ENCODE data around the gene KLHL36. TPM values are rescaled to one million over a fixed set of nuclear protein-coding genes. Genes with fewer than 3 reads are reported as not detected.
A peak's percentile ranks its signal among the peaks of the same experiment; 100 is the strongest.

The KLHL36 gene
- total and polyA plus RNA-seq, 9 of the 15 experiments (the other 6 are each of a cell fraction or from before 2014, with no cell fraction given) = 2.1 to 51.2 (median 18.5) TPM

DNA sequence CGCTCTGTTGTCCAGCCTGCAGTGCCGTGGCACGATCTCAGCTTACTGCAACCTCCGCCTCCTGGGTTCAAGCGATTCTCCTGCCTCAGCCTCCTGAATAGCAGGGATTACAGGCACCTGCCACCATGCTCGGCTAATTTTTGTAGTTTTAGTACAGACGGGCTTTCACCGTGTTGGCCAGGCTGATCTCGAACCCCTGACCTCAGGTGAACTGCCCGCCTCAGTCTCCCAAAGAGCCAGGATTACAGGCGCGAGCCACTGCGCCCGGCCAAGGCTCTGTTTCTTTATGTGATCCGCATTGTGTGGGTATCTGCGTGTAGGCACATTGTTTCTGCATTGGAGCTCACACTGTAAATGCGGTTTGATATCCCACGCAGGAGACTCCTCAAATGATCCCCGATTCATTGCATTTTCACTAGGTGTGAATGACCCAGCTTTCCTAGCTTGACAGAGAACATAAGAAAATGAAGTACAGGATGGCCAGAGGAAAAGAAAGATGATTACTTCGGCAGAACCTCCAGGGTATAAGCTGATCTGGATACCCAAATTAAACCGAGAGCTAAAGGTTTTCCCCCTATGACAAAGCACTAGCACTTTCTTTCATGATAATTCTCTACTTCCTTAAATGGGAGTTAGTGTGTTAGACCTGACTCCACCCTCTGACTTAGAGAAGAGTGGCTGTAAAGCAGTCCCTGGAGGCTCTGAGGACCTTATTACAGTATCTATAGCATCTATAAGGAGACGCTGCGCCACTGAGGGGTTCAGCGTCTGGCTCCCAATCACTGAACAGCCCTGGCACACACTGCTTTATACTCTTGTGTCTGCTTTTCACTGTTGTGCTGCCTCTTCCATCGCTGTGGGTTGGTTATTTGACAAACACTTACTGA is 47.7 kb upstream of the KLHL36 start (continued):
- TF ChIP-seq, protein P1, sequence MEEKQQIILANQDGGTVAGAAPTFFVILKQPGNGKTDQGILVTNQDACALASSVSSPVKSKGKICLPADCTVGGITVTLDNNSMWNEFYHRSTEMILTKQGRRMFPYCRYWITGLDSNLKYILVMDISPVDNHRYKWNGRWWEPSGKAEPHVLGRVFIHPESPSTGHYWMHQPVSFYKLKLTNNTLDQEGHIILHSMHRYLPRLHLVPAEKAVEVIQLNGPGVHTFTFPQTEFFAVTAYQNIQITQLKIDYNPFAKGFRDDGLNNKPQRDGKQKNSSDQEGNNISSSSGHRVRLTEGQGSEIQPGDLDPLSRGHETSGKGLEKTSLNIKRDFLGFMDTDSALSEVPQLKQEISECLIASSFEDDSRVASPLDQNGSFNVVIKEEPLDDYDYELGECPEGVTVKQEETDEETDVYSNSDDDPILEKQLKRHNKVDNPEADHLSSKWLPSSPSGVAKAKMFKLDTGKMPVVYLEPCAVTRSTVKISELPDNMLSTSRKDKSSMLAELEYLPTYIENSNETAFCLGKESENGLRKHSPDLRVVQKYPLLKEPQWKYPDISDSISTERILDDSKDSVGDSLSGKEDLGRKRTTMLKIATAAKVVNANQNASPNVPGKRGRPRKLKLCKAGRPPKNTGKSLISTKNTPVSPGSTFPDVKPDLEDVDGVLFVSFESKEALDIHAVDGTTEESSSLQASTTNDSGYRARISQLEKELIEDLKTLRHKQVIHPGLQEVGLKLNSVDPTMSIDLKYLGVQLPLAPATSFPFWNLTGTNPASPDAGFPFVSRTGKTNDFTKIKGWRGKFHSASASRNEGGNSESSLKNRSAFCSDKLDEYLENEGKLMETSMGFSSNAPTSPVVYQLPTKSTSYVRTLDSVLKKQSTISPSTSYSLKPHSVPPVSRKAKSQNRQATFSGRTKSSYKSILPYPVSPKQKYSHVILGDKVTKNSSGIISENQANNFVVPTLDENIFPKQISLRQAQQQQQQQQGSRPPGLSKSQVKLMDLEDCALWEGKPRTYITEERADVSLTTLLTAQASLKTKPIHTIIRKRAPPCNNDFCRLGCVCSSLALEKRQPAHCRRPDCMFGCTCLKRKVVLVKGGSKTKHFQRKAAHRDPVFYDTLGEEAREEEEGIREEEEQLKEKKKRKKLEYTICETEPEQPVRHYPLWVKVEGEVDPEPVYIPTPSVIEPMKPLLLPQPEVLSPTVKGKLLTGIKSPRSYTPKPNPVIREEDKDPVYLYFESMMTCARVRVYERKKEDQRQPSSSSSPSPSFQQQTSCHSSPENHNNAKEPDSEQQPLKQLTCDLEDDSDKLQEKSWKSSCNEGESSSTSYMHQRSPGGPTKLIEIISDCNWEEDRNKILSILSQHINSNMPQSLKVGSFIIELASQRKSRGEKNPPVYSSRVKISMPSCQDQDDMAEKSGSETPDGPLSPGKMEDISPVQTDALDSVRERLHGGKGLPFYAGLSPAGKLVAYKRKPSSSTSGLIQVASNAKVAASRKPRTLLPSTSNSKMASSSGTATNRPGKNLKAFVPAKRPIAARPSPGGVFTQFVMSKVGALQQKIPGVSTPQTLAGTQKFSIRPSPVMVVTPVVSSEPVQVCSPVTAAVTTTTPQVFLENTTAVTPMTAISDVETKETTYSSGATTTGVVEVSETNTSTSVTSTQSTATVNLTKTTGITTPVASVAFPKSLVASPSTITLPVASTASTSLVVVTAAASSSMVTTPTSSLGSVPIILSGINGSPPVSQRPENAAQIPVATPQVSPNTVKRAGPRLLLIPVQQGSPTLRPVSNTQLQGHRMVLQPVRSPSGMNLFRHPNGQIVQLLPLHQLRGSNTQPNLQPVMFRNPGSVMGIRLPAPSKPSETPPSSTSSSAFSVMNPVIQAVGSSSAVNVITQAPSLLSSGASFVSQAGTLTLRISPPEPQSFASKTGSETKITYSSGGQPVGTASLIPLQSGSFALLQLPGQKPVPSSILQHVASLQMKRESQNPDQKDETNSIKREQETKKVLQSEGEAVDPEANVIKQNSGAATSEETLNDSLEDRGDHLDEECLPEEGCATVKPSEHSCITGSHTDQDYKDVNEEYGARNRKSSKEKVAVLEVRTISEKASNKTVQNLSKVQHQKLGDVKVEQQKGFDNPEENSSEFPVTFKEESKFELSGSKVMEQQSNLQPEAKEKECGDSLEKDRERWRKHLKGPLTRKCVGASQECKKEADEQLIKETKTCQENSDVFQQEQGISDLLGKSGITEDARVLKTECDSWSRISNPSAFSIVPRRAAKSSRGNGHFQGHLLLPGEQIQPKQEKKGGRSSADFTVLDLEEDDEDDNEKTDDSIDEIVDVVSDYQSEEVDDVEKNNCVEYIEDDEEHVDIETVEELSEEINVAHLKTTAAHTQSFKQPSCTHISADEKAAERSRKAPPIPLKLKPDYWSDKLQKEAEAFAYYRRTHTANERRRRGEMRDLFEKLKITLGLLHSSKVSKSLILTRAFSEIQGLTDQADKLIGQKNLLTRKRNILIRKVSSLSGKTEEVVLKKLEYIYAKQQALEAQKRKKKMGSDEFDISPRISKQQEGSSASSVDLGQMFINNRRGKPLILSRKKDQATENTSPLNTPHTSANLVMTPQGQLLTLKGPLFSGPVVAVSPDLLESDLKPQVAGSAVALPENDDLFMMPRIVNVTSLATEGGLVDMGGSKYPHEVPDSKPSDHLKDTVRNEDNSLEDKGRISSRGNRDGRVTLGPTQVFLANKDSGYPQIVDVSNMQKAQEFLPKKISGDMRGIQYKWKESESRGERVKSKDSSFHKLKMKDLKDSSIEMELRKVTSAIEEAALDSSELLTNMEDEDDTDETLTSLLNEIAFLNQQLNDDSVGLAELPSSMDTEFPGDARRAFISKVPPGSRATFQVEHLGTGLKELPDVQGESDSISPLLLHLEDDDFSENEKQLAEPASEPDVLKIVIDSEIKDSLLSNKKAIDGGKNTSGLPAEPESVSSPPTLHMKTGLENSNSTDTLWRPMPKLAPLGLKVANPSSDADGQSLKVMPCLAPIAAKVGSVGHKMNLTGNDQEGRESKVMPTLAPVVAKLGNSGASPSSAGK (IDR thresholded peaks at IDR 0.05) = 0 out of 2 replicates have a peak, but pooled peaks have one; percentile 20
- peak; percentile 51; the same call in 1 of the 2 replicates for TF ChIP-seq THRAP3 (IDR thresholded peaks at IDR 0.05; ENCODE audit: borderline replicate concordance)
- peak; percentile 37; the same call in 1 of the 2 replicates for TF ChIP-seq PHF8 (IDR thresholded peaks at IDR 0.05; ENCODE audit: borderline replicate concordance, low read length)
- no peak for TF ChIP-seq BMI1 (IDR thresholded peaks at IDR 0.05; ENCODE audit: low read length)
- TF ChIP-seq PYGO2 (tag; IDR thresholded peaks at IDR 0.05) = 0 out of 2 replicates have a peak, but pooled peaks have one; percentile 10
- TF ChIP-seq NR2C1 (IDR thresholded peaks at IDR 0.05) = no peak
- peak; percentile 28; the same call in 1 of the 2 replicates for TF ChIP-seq NR2C1 (tag; IDR thresholded peaks at IDR 0.05)
- peak; percentile 58; the same call in 1 of the 2 replicates for TF ChIP-seq ZNF445 (CRISPR knock-in tag; IDR thresholded peaks at IDR 0.05; ENCODE audit: low read depth)
- TF ChIP-seq SRF (CRISPR knock-in tag; IDR thresholded peaks at IDR 0.05) = peak; percentile 56 to 98; a peak in 3 of 4 replicates
- TF ChIP-seq, protein P2, sequence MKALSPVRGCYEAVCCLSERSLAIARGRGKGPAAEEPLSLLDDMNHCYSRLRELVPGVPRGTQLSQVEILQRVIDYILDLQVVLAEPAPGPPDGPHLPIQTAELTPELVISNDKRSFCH (CRISPR knock-in tag; IDR thresholded peaks at IDR 0.05) = no peak
- TF ChIP-seq, protein P2 (tag; IDR thresholded peaks at IDR 0.05) = 0 out of 2 replicates have a peak, but pooled peaks have one; percentile 46
